ENCODE measurements around the gene CIT.

CIT gene

GRCh38 chr12:119784673-119785072, 92.4 kb downstream of the CIT start:
- no peak for ATAC-seq (replicated peaks; ENCODE audit: extremely low read depth, poor library complexity, severe bottlenecking)
- no peak overlapping the region for H3K27ac Mint-ChIP-seq (ENCODE audit: low read depth)
- no peak overlapping the region for H3K4me3 Mint-ChIP-seq
- H3K27me3 Mint-ChIP-seq: no peaks in the 10 kb centered on the region
- H3K4me1 Mint-ChIP-seq: no peaks in the 10 kb centered on the region
- no peaks in the 10 kb centered on the region for H3K9me3 Mint-ChIP-seq
- peaks cover 9% of the 10 kb centered on the region for H3K36me3 Mint-ChIP-seq (ENCODE audit: insufficient read depth)
- no peak for DNase-seq (ENCODE audit: low spot score in 2 of 2)

DNA sequence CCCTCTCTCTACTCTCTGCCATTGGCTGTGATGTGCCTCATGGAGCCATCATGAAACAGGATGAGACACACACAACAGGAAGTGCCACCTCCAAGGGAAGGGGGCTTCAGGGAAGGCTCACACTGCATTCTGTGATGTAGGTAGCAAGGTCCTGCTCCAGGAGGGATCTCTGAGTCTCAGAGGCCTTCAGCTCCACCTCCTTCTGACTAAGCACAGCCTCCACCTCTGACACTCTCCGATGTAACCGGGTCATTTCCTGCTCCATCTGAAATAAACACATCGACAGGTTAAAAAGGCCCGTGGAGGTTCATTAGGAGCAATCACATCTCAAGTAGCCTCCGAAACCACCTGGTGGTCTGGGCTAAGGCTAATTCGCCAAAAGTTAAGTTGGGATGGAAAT, 93.3 kb downstream of the CIT start:
- no peaks in the 10 kb centered on the region for H3K4me1 Mint-ChIP-seq
- no peak overlapping the region for H3K4me3 Mint-ChIP-seq
- DNase-seq (ENCODE audit: low spot score in 2 of 2) (no peak), ATAC-seq (replicated peaks; ENCODE audit: extremely low read depth, poor library complexity, severe bottlenecking) (no peak)
- peaks cover 9% of the 10 kb centered on the region for H3K36me3 Mint-ChIP-seq (ENCODE audit: insufficient read depth)
- no peaks in the 10 kb centered on the region for H3K9me3 Mint-ChIP-seq
- no peaks in the 10 kb centered on the region for H3K27me3 Mint-ChIP-seq
- H3K27ac Mint-ChIP-seq (ENCODE audit: low read depth): no peak overlapping the region

- H3K4me3 Mint-ChIP-seq: no peak overlapping the region
- no peak overlapping the region for H3K27ac Mint-ChIP-seq (ENCODE audit: low read depth)
- DNase-seq (ENCODE audit: low spot score in 2 of 2) (no peak), ATAC-seq (replicated peaks; ENCODE audit: extremely low read depth, poor library complexity, severe bottlenecking) (no peak)
- no peaks in the 10 kb centered on the region for H3K27me3 Mint-ChIP-seq
- H3K9me3 Mint-ChIP-seq: no peaks in the 10 kb centered on the region
- H3K4me1 Mint-ChIP-seq: no peaks in the 10 kb centered on the region
- H3K36me3 Mint-ChIP-seq (ENCODE audit: insufficient read depth): peaks cover 7% of the 10 kb centered on the region
Observed at GRCh38 chr12:119781804-119782203, 95.3 kb downstream of the CIT start.

GRCh38 chr12:119780786-119781434, 96.2 kb downstream of the CIT start:
- H3K36me3 Mint-ChIP-seq (ENCODE audit: insufficient read depth): peaks cover 7% of the 10 kb centered on the region
- ATAC-seq (replicated peaks; ENCODE audit: extremely low read depth, poor library complexity, severe bottlenecking) (no peak), DNase-seq (ENCODE audit: low spot score in 2 of 2) (no peak)
- H3K4me1 Mint-ChIP-seq: no peaks in the 10 kb centered on the region
- H3K27ac Mint-ChIP-seq (ENCODE audit: low read depth): no peak overlapping the region
- H3K27me3 Mint-ChIP-seq: no peaks in the 10 kb centered on the region
- no peaks in the 10 kb centered on the region for H3K9me3 Mint-ChIP-seq
- no peak overlapping the region for H3K4me3 Mint-ChIP-seq

DNA sequence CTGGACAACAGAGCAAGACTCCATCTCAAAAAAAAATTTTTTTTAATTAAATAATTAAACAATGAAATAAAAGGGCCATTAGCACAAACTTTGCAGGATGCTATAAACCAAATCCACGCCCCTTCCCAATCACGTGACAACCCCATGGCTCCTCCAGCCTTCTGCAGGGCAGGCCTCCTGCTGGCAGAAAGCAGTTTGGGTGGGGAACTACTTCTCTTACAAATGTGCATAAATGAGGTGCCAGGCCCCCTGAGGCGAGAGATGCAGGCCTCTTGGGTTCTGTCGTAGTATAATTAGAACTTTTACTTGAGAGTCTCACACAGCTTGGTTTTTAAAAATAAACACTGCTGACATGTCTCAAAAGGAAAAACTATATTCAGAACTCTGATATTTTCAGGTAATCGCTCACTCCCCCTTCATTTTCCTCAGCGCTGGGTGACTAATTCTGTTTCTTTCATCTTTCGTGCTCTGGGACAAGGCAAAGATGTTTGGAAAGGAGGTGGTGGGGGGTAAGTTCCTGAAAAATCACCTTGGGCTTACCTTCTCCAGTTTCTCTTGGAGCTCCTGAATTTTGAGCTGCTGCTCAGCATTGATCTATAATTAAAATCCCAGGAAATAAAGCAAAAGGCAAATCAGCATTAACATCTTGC, 101.7 kb downstream of the CIT start:
- Mint-ChIP-seq H3K4me1 (no peaks in the 10 kb centered on the region), H3K4me3 (no peak overlapping the region), H3K9me3 (no peaks in the 10 kb centered on the region), H3K27ac (ENCODE audit: low read depth) (no peak overlapping the region), H3K36me3 (ENCODE audit: insufficient read depth) (peaks cover 6% of the 10 kb centered on the region), H3K27me3 (no peaks in the 10 kb centered on the region)
- DNase-seq (ENCODE audit: low spot score in 2 of 2) (no peak), ATAC-seq (replicated peaks; ENCODE audit: extremely low read depth, poor library complexity, severe bottlenecking) (no peak)

DNA sequence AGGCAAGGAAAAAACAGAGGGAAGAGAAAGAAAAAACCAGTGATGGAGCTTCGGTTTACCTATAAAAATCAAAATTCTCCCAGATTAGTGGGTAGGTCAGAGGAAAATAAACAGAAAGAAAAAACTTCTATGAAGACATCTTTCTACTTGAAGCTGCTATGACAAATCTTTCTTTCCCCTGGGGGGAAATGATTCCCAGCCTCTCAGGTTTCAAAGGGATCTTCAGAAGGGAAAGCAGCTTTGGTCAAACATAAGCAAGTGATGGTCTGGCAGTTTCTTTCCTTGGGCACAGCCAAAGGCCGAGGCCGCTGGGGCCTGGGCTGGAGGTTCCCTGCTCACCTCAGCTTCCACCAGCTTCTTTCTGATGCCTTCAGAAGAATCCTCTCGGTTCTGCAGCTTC, 104.7 kb downstream of the CIT start:
- H3K36me3 Mint-ChIP-seq (ENCODE audit: insufficient read depth): peaks cover 6% of the 10 kb centered on the region
- no peaks in the 10 kb centered on the region for H3K4me1 Mint-ChIP-seq
- H3K27me3 Mint-ChIP-seq: no peaks in the 10 kb centered on the region
- ATAC-seq (replicated peaks; ENCODE audit: extremely low read depth, poor library complexity, severe bottlenecking) (no peak), DNase-seq (ENCODE audit: low spot score in 2 of 2) (no peak)
- no peak overlapping the region for H3K27ac Mint-ChIP-seq (ENCODE audit: low read depth)
- H3K4me3 Mint-ChIP-seq: no peak overlapping the region
- H3K9me3 Mint-ChIP-seq: no peaks in the 10 kb centered on the region

DNA sequence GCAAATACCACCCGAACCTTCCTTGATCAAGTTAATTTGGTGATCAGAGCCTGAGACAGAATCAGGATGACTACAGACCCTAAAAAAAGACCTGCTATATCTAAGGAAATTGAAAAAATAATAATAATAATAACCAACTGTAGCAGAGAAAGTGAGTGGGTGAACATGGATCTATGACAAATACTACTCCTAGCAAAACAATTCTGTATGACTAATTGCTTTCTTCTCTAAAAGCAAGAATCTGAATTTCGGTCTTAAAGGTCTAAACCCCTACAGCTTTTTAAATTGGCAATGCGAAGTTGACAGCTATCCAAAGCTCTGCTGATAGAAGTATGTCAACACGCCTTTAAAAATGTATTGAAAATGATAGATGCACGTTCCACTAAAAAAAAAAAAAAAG, 107.0 kb downstream of the CIT start:
- no peaks in the 10 kb centered on the region for H3K9me3 Mint-ChIP-seq
- no peaks in the 10 kb centered on the region for H3K27me3 Mint-ChIP-seq
- H3K27ac Mint-ChIP-seq (ENCODE audit: low read depth): no peak overlapping the region
- ATAC-seq (replicated peaks; ENCODE audit: extremely low read depth, poor library complexity, severe bottlenecking): no peak
- no peaks in the 10 kb centered on the region for H3K4me1 Mint-ChIP-seq
- DNase-seq (ENCODE audit: low spot score in 2 of 2): no peak
- H3K36me3 Mint-ChIP-seq (ENCODE audit: insufficient read depth): peaks cover 6% of the 10 kb centered on the region
- H3K4me3 Mint-ChIP-seq: no peak overlapping the region

DNA sequence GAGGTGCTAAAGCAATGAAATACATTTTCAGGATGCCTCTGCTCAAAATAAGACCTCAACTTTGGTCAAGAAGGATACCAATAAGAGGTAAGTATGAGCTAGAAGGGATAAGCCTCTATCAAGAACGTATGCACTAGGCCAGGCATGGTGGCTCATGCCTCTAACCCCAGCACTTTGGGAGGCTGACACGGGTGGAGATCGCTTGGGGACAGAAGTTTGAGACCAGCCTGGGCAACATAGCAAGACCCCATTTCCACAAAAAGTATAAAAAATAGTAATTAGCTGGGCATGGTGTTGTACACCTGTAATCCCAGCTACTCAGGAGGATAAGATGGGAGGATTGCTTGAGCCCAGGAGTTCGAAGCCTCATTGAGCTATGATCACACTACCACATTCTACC, 114.5 kb downstream of the CIT start:
- ATAC-seq (replicated peaks; ENCODE audit: extremely low read depth, poor library complexity, severe bottlenecking) (no peak), DNase-seq (ENCODE audit: low spot score in 2 of 2) (no peak)
- H3K4me3 Mint-ChIP-seq: no peak overlapping the region
- H3K4me1 Mint-ChIP-seq: no peaks in the 10 kb centered on the region
- H3K27me3 Mint-ChIP-seq: no peaks in the 10 kb centered on the region
- H3K27ac Mint-ChIP-seq (ENCODE audit: low read depth): no peak overlapping the region
- H3K36me3 Mint-ChIP-seq (ENCODE audit: insufficient read depth): peaks cover 9% of the 10 kb centered on the region
- no peaks in the 10 kb centered on the region for H3K9me3 Mint-ChIP-seq

GRCh38 chr12:119758722-119759121, 118.4 kb downstream of the CIT start:
- H3K4me3 Mint-ChIP-seq: no peak overlapping the region
- H3K9me3 Mint-ChIP-seq: no peaks in the 10 kb centered on the region
- ATAC-seq (replicated peaks; ENCODE audit: extremely low read depth, poor library complexity, severe bottlenecking) (no peak), DNase-seq (ENCODE audit: low spot score in 2 of 2) (no peak)
- H3K36me3 Mint-ChIP-seq (ENCODE audit: insufficient read depth): peaks cover 12% of the 10 kb centered on the region
- H3K27ac Mint-ChIP-seq (ENCODE audit: low read depth): no peak overlapping the region
- H3K27me3 Mint-ChIP-seq: no peaks in the 10 kb centered on the region
- no peaks in the 10 kb centered on the region for H3K4me1 Mint-ChIP-seq

DNA sequence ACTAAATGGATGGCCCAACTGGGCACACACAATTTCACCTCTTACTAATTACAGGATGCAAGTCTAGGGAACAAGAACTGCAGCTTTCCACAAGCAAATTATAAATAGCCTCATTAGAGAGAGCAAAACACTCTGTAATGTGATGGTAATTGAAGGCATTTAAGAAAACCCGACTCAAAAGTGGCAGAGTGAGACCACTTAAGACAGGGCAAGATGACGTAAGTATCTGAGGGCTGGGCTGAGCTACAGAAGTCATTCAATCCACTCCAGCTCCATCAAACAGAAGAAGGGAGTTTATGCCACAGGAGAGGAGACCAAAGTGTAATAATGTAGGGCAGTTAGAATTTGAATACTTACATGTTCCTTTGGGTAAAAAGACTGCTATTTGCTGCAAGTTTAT, 118.9 kb downstream of the CIT start:
- no peak overlapping the region for H3K27ac Mint-ChIP-seq (ENCODE audit: low read depth)
- H3K27me3 Mint-ChIP-seq: no peaks in the 10 kb centered on the region
- no peak overlapping the region for H3K4me3 Mint-ChIP-seq
- no peak for ATAC-seq (replicated peaks; ENCODE audit: extremely low read depth, poor library complexity, severe bottlenecking)
- H3K36me3 Mint-ChIP-seq (ENCODE audit: insufficient read depth): peaks cover 11% of the 10 kb centered on the region
- no peaks in the 10 kb centered on the region for H3K9me3 Mint-ChIP-seq
- no peaks in the 10 kb centered on the region for H3K4me1 Mint-ChIP-seq
- no peak for DNase-seq (ENCODE audit: low spot score in 2 of 2)

GRCh38 chr12:119751961-119752360, 125.2 kb downstream of the CIT start:
- no peaks in the 10 kb centered on the region for H3K27me3 Mint-ChIP-seq
- no peak for ATAC-seq (replicated peaks; ENCODE audit: extremely low read depth, poor library complexity, severe bottlenecking)
- no peaks in the 10 kb centered on the region for H3K4me1 Mint-ChIP-seq
- H3K27ac Mint-ChIP-seq (ENCODE audit: low read depth): no peak overlapping the region
- no peak overlapping the region for H3K4me3 Mint-ChIP-seq
- no peaks in the 10 kb centered on the region for H3K9me3 Mint-ChIP-seq
- no peak for DNase-seq (ENCODE audit: low spot score in 2 of 2)
- peaks cover 2% of the 10 kb centered on the region for H3K36me3 Mint-ChIP-seq (ENCODE audit: insufficient read depth)

DNA sequence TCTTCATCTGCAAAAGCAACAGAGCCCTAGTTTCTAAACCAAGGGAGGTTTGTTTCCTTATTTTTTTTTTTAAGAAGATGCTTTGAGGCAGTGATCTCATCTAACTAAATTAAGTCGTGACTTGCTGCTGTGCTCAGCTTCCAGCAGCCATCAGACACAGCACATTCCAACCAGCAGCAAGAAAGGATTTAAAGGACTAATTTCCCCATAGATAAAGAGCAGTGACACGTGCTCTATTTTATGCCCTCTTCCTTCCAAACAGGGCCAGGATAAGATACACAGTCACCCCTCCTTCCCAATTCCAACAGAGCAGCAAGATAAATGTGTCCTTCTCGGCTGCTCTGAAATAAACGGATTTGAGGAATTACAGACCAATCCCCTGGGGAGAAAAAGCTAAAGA, 127.5 kb downstream of the CIT start:
- Mint-ChIP-seq H3K27me3 (no peaks in the 10 kb centered on the region), H3K4me3 (no peak overlapping the region), H3K36me3 (ENCODE audit: insufficient read depth) (peaks cover 2% of the 10 kb centered on the region), H3K27ac (ENCODE audit: low read depth) (no peak overlapping the region), H3K4me1 (no peaks in the 10 kb centered on the region), H3K9me3 (peaks cover 9% of the 10 kb centered on the region)
- DNase-seq (ENCODE audit: low spot score in 2 of 2) (no peak), ATAC-seq (replicated peaks; ENCODE audit: extremely low read depth, poor library complexity, severe bottlenecking) (no peak)

DNA sequence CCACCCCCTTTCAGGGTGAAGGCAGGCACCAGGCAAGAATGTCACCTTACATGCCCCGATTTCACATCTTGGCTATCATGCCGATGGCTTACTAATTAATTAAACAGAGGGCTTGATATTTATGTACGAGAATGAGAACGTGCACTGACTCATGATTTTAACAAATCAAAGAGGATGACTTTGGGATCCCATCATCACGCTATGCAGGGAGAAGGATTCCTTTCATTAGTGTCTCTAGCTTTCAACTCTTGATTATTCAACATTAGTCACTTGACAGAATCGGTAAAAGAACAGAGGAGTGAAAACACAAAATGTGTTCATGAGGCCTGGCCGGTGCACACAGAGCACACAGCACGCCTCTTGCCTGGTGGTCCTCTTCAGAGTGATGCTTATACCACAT, 128.6 kb downstream of the CIT start:
- Mint-ChIP-seq H3K27me3 (no peaks in the 10 kb centered on the region), H3K4me1 (no peaks in the 10 kb centered on the region), H3K36me3 (ENCODE audit: insufficient read depth) (peaks cover 2% of the 10 kb centered on the region), H3K4me3 (no peak overlapping the region), H3K9me3 (peaks cover 19% of the 10 kb centered on the region), H3K27ac (ENCODE audit: low read depth) (no peak overlapping the region)
- no peak for ATAC-seq (replicated peaks; ENCODE audit: extremely low read depth, poor library complexity, severe bottlenecking)
- no peak for DNase-seq (ENCODE audit: low spot score in 2 of 2)

Measured in central memory CD8-positive, alpha-beta T cell (primary cell).